Ishikawa (cell line): ENCODE data around the gene ZAR1L.

Experiments
- EP300 ChIP-seq: IDR thresholded peaks from 2 replicates; pipeline ENCODE4 v1.6.1; 2012; ENCODE audit warnings: borderline replicate concordance
- NFIC ChIP-seq: IDR thresholded peaks from 2 replicates; pipeline ENCODE4 v1.6.1; 2012
- REST ChIP-seq: IDR thresholded peaks from 2 replicates; pipeline ENCODE4 v1.6.1; 2012; ENCODE audit warnings: low read depth, mild to moderate bottlenecking

GRCh38 chr13:32323912-32324311, 8.7 kb upstream of the ZAR1L start:
- TF ChIP-seq EP300 (no peak), REST (no peak), NFIC (no peak)
